Measurements from ENCODE around the gene SLITRK4.

The SLITRK4 gene

DNA sequence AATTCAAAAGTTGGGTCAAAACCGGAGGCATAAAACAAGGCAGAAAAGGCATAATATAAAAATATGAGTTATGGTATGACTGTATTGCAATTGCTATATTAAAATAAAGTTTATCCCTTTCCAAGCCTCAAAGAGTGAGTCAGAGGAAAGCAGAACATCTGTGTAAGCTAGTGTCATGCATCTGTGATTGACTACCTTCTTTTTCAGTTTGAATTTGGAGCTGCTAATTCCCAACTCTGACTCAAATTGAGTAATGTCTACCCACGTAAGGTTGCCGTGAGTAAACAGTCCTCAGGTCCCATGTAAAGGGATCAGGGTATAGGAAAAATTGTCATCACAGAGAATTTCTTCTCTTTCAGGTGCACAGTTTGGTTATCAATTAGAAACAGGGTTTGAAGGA, 6.5 kb upstream of the SLITRK4 start:
- no peak for TF ChIP-seq ZFX (IDR thresholded peaks at IDR 0.05)
- TF ChIP-seq, protein P1, sequence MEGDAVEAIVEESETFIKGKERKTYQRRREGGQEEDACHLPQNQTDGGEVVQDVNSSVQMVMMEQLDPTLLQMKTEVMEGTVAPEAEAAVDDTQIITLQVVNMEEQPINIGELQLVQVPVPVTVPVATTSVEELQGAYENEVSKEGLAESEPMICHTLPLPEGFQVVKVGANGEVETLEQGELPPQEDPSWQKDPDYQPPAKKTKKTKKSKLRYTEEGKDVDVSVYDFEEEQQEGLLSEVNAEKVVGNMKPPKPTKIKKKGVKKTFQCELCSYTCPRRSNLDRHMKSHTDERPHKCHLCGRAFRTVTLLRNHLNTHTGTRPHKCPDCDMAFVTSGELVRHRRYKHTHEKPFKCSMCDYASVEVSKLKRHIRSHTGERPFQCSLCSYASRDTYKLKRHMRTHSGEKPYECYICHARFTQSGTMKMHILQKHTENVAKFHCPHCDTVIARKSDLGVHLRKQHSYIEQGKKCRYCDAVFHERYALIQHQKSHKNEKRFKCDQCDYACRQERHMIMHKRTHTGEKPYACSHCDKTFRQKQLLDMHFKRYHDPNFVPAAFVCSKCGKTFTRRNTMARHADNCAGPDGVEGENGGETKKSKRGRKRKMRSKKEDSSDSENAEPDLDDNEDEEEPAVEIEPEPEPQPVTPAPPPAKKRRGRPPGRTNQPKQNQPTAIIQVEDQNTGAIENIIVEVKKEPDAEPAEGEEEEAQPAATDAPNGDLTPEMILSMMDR (conservative IDR thresholded peaks at IDR 0.05), result no peak
- H3K27ac ChIP-seq, result no peak overlapping the region

DNA sequence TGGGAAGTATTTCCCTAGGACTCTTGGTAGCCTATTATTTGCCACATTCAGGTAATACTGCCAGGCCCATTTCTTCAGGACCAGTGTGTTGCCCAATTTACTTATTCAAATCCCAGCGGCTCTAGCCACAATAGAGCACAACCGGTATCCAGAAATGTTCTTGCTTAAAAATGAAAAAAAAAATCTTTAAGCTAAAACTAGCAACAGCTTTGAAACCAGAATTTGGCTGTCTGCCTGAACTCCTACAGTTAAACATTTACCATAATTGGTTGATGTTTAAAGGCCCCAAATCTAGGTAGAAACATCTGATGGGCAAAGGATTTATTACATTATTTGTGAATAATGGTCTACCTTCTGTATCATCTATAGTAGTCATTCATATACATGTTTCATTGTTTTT, 930 bp upstream of the SLITRK4 start:
- no peak overlapping the region for H3K27ac ChIP-seq
- TF ChIP-seq, protein P1 (conservative IDR thresholded peaks at IDR 0.05), result no peak
- TF ChIP-seq ZFX (IDR thresholded peaks at IDR 0.05), result no peak

DNA sequence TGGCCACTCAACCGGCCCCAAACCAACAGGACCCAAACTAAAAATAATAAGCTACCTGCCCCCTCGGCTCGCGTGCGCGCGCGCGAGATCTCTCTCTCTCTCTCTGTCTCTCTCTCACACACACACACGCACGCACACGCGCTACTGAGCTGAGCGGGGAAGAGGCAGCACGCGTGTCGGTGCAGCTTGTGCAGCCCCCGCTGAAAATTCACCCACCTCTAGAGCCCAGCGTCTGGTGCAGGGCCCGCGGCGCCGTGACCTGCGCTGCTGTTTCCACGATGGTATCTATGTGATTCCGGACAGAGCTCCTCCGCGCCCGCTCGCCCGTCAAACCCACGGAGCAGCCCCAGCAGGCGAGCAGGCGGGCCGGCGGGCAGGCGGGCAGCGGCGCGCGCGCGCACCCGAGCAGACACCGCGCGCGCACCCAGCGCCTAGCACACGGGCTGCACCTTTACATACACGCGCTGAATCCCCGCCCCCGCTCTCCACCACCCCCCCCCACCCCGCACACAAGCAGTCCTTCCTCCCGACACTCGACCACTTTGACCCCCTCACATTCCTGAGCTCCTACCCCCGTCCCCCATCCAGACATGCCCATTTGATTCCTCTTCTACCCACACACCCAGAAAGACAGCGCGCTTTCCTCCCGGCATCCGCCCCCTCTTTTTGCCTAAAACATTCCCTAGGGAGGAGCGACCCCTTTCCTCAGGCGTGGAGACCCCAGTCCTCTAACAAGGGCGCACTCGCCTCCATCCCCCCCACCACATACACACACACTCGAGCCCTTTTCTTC, 1.0 kb downstream of the SLITRK4 start:
- H3K27ac ChIP-seq, result no peak overlapping the region
- TF ChIP-seq, protein P1 (conservative IDR thresholded peaks at IDR 0.05), result no peak
- no peak for TF ChIP-seq ZFX (IDR thresholded peaks at IDR 0.05)

DNA sequence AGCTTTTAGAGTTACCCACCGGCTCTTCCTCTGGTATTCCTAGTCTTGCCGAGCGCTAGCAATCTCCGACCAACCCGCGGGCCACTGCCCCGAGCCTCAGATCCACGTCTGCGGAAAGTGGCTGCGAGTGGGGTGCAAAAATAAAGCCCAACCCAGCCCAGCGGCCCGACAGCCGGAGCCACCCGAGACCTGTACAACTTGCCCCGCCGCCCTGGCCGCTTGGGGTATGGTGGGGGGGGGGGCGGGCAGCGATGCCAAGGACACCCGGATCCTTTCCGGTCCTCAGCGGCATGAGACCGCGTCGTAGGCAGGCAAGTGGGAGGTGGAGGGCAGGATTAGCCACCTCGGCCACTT, 1.6 kb downstream of the SLITRK4 start:
- no peak overlapping the region for H3K27ac ChIP-seq
- TF ChIP-seq ZFX (IDR thresholded peaks at IDR 0.05), result no peak
- TF ChIP-seq, protein P1 (conservative IDR thresholded peaks at IDR 0.05), result no peak

DNA sequence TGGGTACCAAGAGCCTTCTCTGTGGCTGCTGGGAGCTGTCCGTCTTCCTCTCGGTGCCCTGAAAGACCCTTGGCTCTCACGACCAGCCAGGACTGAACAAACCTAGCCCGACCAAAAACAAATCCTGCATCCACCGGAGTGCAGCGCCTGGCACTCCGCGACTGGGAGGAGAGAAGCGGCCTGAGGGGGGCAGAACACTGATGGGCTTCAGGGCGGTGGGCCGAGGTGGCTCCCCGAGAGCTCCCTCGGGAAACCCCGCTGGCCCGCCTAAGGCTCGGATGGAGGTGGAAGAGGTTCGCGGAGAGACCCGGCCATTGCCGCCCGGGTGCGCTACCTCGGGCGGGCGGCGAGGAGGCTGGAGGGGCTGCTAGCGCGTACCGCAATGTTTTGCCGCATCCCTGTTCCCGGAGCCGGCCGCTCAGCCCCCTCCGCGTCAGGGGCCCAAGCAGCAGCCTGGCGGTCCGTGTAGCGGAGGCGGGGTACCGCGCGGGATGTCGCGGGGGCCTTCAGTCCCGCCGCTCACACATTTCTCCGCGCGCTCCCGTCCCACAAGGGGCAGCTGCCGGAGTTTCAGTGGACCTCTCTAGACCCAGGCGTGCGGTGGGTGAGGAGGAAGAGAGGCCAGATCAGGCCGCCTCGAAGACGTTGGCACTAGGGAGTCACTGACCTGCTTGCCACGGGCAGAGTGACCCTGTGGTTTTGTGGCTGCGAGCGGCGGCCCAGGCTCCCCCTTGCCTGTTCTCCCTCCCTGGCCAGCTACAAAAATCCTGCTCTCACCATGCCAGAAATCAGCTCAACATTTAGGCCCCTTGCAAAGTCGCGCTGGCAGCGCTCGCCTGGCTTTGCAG, 2.2 kb downstream of the SLITRK4 start:
- TF ChIP-seq, protein P1 (conservative IDR thresholded peaks at IDR 0.05), result no peak
- TF ChIP-seq ZFX (IDR thresholded peaks at IDR 0.05), result no peak
- no peak overlapping the region for H3K27ac ChIP-seq

DNA sequence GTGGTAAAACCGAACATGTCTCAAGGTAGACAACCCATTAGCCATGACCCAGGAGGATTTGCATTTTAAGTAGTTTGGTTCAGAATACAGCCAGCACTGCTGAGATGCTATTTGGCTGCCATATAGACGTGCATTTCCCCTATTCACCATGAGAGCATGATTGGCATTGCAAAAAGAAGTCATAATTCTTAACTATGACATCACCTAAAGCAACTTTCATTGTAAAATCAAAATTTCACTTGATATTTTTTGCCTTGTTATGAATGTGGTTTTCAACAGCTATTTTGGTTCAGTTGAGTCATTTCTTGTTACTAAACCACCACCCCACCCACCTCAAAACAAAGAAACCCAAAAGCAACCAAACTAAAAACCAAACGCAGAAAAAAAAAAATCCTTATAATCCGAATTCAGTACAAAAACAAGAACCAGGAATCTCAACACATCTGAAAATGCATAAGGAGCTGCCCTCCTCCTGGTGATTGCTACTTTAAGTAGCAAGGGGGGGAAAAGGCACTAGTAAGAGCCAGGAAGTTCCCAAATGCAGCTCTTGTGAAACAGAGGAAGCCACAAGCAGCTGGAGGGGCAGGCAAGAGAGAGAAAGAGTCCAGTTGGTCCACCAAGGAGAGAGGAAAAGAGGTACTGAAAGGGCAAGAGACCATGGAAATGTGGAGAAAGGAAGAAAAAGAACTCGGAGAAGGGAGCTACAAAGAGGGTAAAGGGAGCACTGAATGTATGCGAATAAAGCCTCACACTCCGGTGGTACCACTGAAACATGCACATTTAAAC, 3.1 kb downstream of the SLITRK4 start:
- TF ChIP-seq, protein P1 (conservative IDR thresholded peaks at IDR 0.05), result no peak
- no peak for TF ChIP-seq ZFX (IDR thresholded peaks at IDR 0.05)
- no peak overlapping the region for H3K27ac ChIP-seq

Data from C4-2B (cell line).